Endothelial cell of umbilical vein (primary cell): Measurements from ENCODE around the gene VSTM2B.

Experiments
- EZH2 ChIP-seq: IDR thresholded peaks from 2 replicates; pipeline ENCODE4 v1.6.1; 2012; ENCODE audit warnings: borderline replicate concordance, low read depth, mild to moderate bottlenecking, moderate library complexity, low read length, inconsistent platforms; ENCODE audit not compliant: severe bottlenecking
- FOS ChIP-seq: IDR thresholded peaks from 2 replicates; pipeline ENCODE4 v1.6.1; 2011; ENCODE audit warnings: mild to moderate bottlenecking, low read length, moderate library complexity, borderline replicate concordance; ENCODE audit not compliant: insufficient read depth
- POLR2A ChIP-seq: IDR thresholded peaks from 2 replicates; pipeline ENCODE4 v1.6.1; 2012; ENCODE audit warnings: low read depth, mild to moderate bottlenecking, control low read depth, low read length
- POLR2AphosphoS5 ChIP-seq: IDR thresholded peaks from 2 replicates; pipeline ENCODE4 v1.6.1; 2012; ENCODE audit warnings: low read depth, mild to moderate bottlenecking, control low read depth, low read length, moderate library complexity; ENCODE audit not compliant: insufficient read depth
- TF ChIP-seq, protein P1 (sequence below), 2 donors: IDR thresholded peaks; 1 replicate in 1 of 2; 2 replicates in 1 of 2; pipeline ENCODE4 v1.5.1; 2011; ENCODE audit warnings: low read length in 2 of 2, mild to moderate bottlenecking in 2 of 2, moderate library complexity in 2 of 2, control low read depth in 1 of 2, inconsistent platforms in 1 of 2, low read depth in 1 of 2; ENCODE audit not compliant: insufficient read depth in 1 of 2; ENCODE audit errors: extremely low read depth in 1 of 2
- TF ChIP-seq, protein P2 (sequence below): IDR thresholded peaks from 2 replicates; pipeline ENCODE4 v1.6.1; 2011; ENCODE audit not compliant: insufficient read depth, insufficient read length

DNA sequence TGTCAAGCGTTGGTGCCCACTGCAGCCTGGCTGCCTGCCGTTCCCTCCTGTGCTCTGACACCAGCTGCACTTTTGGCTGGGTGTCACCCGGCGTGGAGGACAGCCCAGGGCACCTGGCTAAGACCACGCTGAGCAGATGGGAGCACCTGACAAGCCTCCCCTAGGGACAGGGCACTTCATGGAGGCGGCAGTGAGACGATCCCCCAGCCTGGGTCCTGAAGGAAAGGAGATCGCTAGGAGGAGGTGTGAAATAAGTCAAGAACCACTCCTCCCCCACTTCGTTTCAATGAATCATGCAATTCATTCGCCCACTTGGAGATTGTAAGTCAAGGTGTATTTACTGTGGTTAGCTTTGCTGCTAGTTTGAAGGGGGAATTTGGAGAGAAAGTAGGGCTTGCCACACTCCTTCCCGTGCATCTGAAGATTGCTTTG lies 38.8 kb downstream of the VSTM2B start:
- TF ChIP-seq POLR2AphosphoS5 (no peak), POLR2A (no peak), EZH2 (no peak), FOS (no peak)
- TF ChIP-seq, protein P1, sequence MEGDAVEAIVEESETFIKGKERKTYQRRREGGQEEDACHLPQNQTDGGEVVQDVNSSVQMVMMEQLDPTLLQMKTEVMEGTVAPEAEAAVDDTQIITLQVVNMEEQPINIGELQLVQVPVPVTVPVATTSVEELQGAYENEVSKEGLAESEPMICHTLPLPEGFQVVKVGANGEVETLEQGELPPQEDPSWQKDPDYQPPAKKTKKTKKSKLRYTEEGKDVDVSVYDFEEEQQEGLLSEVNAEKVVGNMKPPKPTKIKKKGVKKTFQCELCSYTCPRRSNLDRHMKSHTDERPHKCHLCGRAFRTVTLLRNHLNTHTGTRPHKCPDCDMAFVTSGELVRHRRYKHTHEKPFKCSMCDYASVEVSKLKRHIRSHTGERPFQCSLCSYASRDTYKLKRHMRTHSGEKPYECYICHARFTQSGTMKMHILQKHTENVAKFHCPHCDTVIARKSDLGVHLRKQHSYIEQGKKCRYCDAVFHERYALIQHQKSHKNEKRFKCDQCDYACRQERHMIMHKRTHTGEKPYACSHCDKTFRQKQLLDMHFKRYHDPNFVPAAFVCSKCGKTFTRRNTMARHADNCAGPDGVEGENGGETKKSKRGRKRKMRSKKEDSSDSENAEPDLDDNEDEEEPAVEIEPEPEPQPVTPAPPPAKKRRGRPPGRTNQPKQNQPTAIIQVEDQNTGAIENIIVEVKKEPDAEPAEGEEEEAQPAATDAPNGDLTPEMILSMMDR (IDR thresholded peaks at IDR 0.05; ENCODE audit: extremely low read depth in 1 of 2, insufficient read depth in 1 of 2, low read depth in 1 of 2, low read length in 2 of 2): no peak
- TF ChIP-seq, protein P2, sequence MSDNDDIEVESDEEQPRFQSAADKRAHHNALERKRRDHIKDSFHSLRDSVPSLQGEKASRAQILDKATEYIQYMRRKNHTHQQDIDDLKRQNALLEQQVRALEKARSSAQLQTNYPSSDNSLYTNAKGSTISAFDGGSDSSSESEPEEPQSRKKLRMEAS: no peak
